ENCODE data around the gene ANKRD42. TPM values are rescaled to one million over a fixed set of nuclear protein-coding genes. Genes with fewer than 3 reads are reported as not detected.

Gene ANKRD42
- total and polyA plus RNA-seq, 2 experiments from 2014 or later: 5.3 to 5.7 TPM

GRCh38 chr11:83280256-83280655 is 86.7 kb downstream of the ANKRD42 start (continued):
- no peak for TF ChIP-seq REST (IDR thresholded peaks at IDR 0.05; ENCODE audit: unreplicated experiment)
- no peak for TF ChIP-seq ETS1 (IDR thresholded peaks at IDR 0.05)
- TF ChIP-seq JUNB (IDR thresholded peaks at IDR 0.05; ENCODE audit: unreplicated experiment): no peak
- TF ChIP-seq STAT1 (IDR thresholded peaks at IDR 0.05; ENCODE audit: unreplicated experiment): no peak
- TF ChIP-seq ZNF331 (CRISPR knock-in tag; IDR thresholded peaks at IDR 0.05; ENCODE audit: low read depth): no peak
- no peak for TF ChIP-seq CREB1 (CRISPR knock-in tag; IDR thresholded peaks at IDR 0.05; ENCODE audit: low read depth)
- TF ChIP-seq NANOG (IDR thresholded peaks at IDR 0.05; ENCODE audit: borderline replicate concordance): no peak

- no peak for ATAC-seq
- no peaks in the 10 kb centered on the region; the same call in none of the 2 replicates for H3K4me1 ChIP-seq (ENCODE audit: insufficient read depth)
- no peak overlapping the region for H2AFZ ChIP-seq
- Mint-ChIP-seq H3K4me1 (peaks cover 15% of the 10 kb centered on the region; the same call in 2 of the 3 replicates), H3K27me3 (ENCODE audit: insufficient read depth, low read depth, poor library complexity) (no peaks in the 10 kb centered on the region), H3K9me3 (no peaks in the 10 kb centered on the region), H3K4me3 (no peak overlapping the region), H3K27ac (no peak overlapping the region), H3K36me3 (ENCODE audit: low read depth) (peaks cover 24% of the 10 kb centered on the region)
- H3K36me3 ChIP-seq (ENCODE audit: insufficient read depth): peaks cover 14% of the 10 kb centered on the region
- H3K79me2 ChIP-seq (replicated peaks; ENCODE audit: insufficient read depth): peaks cover 43% of the 10 kb centered on the region
- no peaks in the 10 kb centered on the region for H3F3A ChIP-seq (replicated peaks; ENCODE audit: low read depth)
- H3K4me2 ChIP-seq: no peak overlapping the region
- no peak overlapping the region for H3K27ac ChIP-seq (ENCODE audit: low read depth)
- no peaks in the 10 kb centered on the region for H3K9me2 ChIP-seq (ENCODE audit: insufficient read depth)
- H4K20me1 ChIP-seq (replicated peaks; ENCODE audit: insufficient read depth): no peaks in the 10 kb centered on the region; the same call in 1 of the 2 replicates
- H3K4me3 ChIP-seq: no peak overlapping the region
- H3K27me3 ChIP-seq (ENCODE audit: insufficient read depth): no peaks in the 10 kb centered on the region
- DNase-seq (ENCODE audit: low spot score): no peak
- TF ChIP-seq ETS1 (IDR thresholded peaks at IDR 0.05) (no peak), CTCF (conservative IDR thresholded peaks at IDR 0.05; ENCODE audit: low read depth in 2 of 2) (no peak), POLR2AphosphoS5 (IDR thresholded peaks at IDR 0.05; ENCODE audit: low read depth) (no peak), ZNF331 (CRISPR knock-in tag; IDR thresholded peaks at IDR 0.05; ENCODE audit: low read depth) (no peak), EZH2 (IDR thresholded peaks at IDR 0.05; ENCODE audit: low read depth, unreplicated experiment) (no peak), CREB1 (CRISPR knock-in tag; IDR thresholded peaks at IDR 0.05; ENCODE audit: low read depth) (no peak)
These were observed 88.7 kb downstream of the ANKRD42 start for GRCh38 chr11:83282084-83282716.

Data from GM23338 (cell line).